ENCODE data around the gene CNST.
"Not testable (repeated sequence)": the region's sequence is repeated elsewhere in the genome, so short reads cannot be mapped to it uniquely, and the experiment has no call there.

The CNST gene

GRCh38 chr1:246698466-246699094 is 132.3 kb downstream of the CNST start:
- no peak for DNase-seq (ENCODE audit: insufficient read length, low spot score)
- FAIRE-seq = no peak

GRCh38 chr1:246699095-246699735 is 133.0 kb downstream of the CNST start:
- DNase-seq (ENCODE audit: insufficient read length, low spot score) (peak; percentile 81), FAIRE-seq (peak; percentile 85)

- no peak for FAIRE-seq
- no peak for DNase-seq (ENCODE audit: insufficient read length, low spot score)
Observed at GRCh38 chr1:246703581-246703980, 137.3 kb downstream of the CNST start.

- DNase-seq (ENCODE audit: insufficient read length, low spot score) (no peak), FAIRE-seq (no peak)
Observed at GRCh38 chr1:246705368-246705767, 139.1 kb downstream of the CNST start.

GRCh38 chr1:246708166-246708565 is 141.9 kb downstream of the CNST start:
- FAIRE-seq = no peak
- DNase-seq (ENCODE audit: insufficient read length, low spot score) = no peak

GRCh38 chr1:246709196-246709595 is 142.9 kb downstream of the CNST start:
- DNase-seq (ENCODE audit: insufficient read length, low spot score) = no peak
- no peak for FAIRE-seq

- DNase-seq (ENCODE audit: insufficient read length, low spot score) (no peak), FAIRE-seq (no peak)
Observed at GRCh38 chr1:246709835-246710234, 143.6 kb downstream of the CNST start.

- no peak for FAIRE-seq
Observed at GRCh38 chr1:246711548-246712003, 145.3 kb downstream of the CNST start.

GRCh38 chr1:246712428-246712827 is 146.2 kb downstream of the CNST start:
- FAIRE-seq; DNase-seq (ENCODE audit: insufficient read length, low spot score): not testable (repeated sequence)

More at GRCh38 chr1:246711548-246712003, 145.3 kb downstream of the CNST start:
- no peak for DNase-seq (ENCODE audit: insufficient read length, low spot score)
